ENCODE measurements around the gene ZWILCH. TPM values are rescaled to one million over a fixed set of nuclear protein-coding genes. Genes with fewer than 3 reads are reported as not detected.
"Not testable (repeated sequence)": the region's sequence is repeated elsewhere in the genome, so short reads cannot be mapped to it uniquely, and the experiment has no call there.

ZWILCH gene
- total and polyA plus RNA-seq, 2 experiments from 2014 or later, result 51.0 to 64.1 TPM

GRCh38 chr15:66465294-66465693 lies 39.8 kb upstream of the ZWILCH start:
- H3K4me1 ChIP-seq (ENCODE audit: insufficient read depth), result peaks cover 38% of the 10 kb centered on the region
- not testable (repeated sequence) for H3K79me2 ChIP-seq (replicated peaks; ENCODE audit: insufficient read depth); H3K27me3 Mint-ChIP-seq (ENCODE audit: insufficient read depth, low read depth, poor library complexity); H3K36me3 ChIP-seq (ENCODE audit: insufficient read depth); H2AFZ ChIP-seq; H3K27me3 ChIP-seq (ENCODE audit: insufficient read depth); H3K27ac Mint-ChIP-seq; ATAC-seq; DNase-seq (ENCODE audit: low spot score); H3K4me2 ChIP-seq; H3F3A ChIP-seq (replicated peaks; ENCODE audit: low read depth); H3K4me3 ChIP-seq; H3K27ac ChIP-seq (ENCODE audit: low read depth); H3K9me2 ChIP-seq (ENCODE audit: insufficient read depth); H3K4me3 Mint-ChIP-seq
- peaks cover 43% of the 10 kb centered on the region for H3K4me1 Mint-ChIP-seq
- peaks cover 27% of the 10 kb centered on the region for H3K9me3 Mint-ChIP-seq
- H4K20me1 ChIP-seq (replicated peaks; ENCODE audit: insufficient read depth), result peaks cover 11% of the 10 kb centered on the region
- H3K36me3 Mint-ChIP-seq (ENCODE audit: low read depth), result peaks cover 51% of the 10 kb centered on the region

- not testable (repeated sequence) for H3K27ac Mint-ChIP-seq
Measured at GRCh38 chr15:66467162-66468040, 37.7 kb upstream of the ZWILCH start.

GRCh38 chr15:66470825-66471224 lies 34.3 kb upstream of the ZWILCH start:
- H3K4me2 ChIP-seq, result peak overlapping the region; percentile 54
- 0 out of 2 replicates have a peak overlapping the region, but pooled peaks have one; percentile 15 for H3K4me3 ChIP-seq
- peak; percentile 54 for DNase-seq (ENCODE audit: low spot score)
- peak overlapping the region; percentile 66 for H3K27ac Mint-ChIP-seq
- H3K4me3 Mint-ChIP-seq, result 0 out of 3 replicates have a peak overlapping the region, but pooled peaks have one; percentile 4
- not testable (repeated sequence) for H3K27me3 Mint-ChIP-seq (ENCODE audit: insufficient read depth, low read depth, poor library complexity); ATAC-seq; H2AFZ ChIP-seq; H4K20me1 ChIP-seq (replicated peaks; ENCODE audit: insufficient read depth); H3K36me3 ChIP-seq (ENCODE audit: insufficient read depth); H3K9me2 ChIP-seq (ENCODE audit: insufficient read depth); H3K27me3 ChIP-seq (ENCODE audit: insufficient read depth)
- H3K9me3 Mint-ChIP-seq, result peaks cover 14% of the 10 kb centered on the region; the same call in 2 of the 3 replicates
- peak overlapping the region; percentile 86; the same call in 1 of the 2 replicates for H3K27ac ChIP-seq (ENCODE audit: low read depth)
- H3F3A ChIP-seq (replicated peaks; ENCODE audit: low read depth), result peaks cover 25% of the 10 kb centered on the region
- peaks cover 16% of the 10 kb centered on the region for H3K79me2 ChIP-seq (replicated peaks; ENCODE audit: insufficient read depth)
- H3K4me1 Mint-ChIP-seq, result peaks cover 61% of the 10 kb centered on the region
- peaks cover 25% of the 10 kb centered on the region for H3K36me3 Mint-ChIP-seq (ENCODE audit: low read depth)
- peaks cover 59% of the 10 kb centered on the region for H3K4me1 ChIP-seq (ENCODE audit: insufficient read depth)

More at GRCh38 chr15:66467162-66468040, 37.7 kb upstream of the ZWILCH start:
- H3K79me2 ChIP-seq (replicated peaks; ENCODE audit: insufficient read depth); H3K27me3 ChIP-seq (ENCODE audit: insufficient read depth); H3K4me3 ChIP-seq; H3K9me2 ChIP-seq (ENCODE audit: insufficient read depth); H2AFZ ChIP-seq; DNase-seq (ENCODE audit: low spot score); H3K36me3 ChIP-seq (ENCODE audit: insufficient read depth); ATAC-seq; H3K27ac ChIP-seq (ENCODE audit: low read depth); H3K4me3 Mint-ChIP-seq; H3K4me2 ChIP-seq; H4K20me1 ChIP-seq (replicated peaks; ENCODE audit: insufficient read depth); H3F3A ChIP-seq (replicated peaks; ENCODE audit: low read depth); H3K27me3 Mint-ChIP-seq (ENCODE audit: insufficient read depth, low read depth, poor library complexity): not testable (repeated sequence)
- Mint-ChIP-seq H3K36me3 (ENCODE audit: low read depth) (peaks cover 51% of the 10 kb centered on the region), H3K9me3 (peaks cover 27% of the 10 kb centered on the region), H3K4me1 (peaks cover 46% of the 10 kb centered on the region)
- H3K4me1 ChIP-seq (ENCODE audit: insufficient read depth), result peaks cover 46% of the 10 kb centered on the region

GRCh38 chr15:66472176-66472999 lies 32.7 kb upstream of the ZWILCH start:
- H3K4me1 ChIP-seq (ENCODE audit: insufficient read depth), result peaks cover 67% of the 10 kb centered on the region
- Mint-ChIP-seq H3K27me3 (ENCODE audit: insufficient read depth, low read depth, poor library complexity) (peaks cover 10% of the 10 kb centered on the region), H3K36me3 (ENCODE audit: low read depth) (peaks cover 10% of the 10 kb centered on the region; the same call in 2 of the 3 replicates), H3K27ac (peak overlapping the region; percentile 85), H3K4me3 (no peak overlapping the region; the same call in 2 of the 3 replicates), H3K4me1 (peaks cover 76% of the 10 kb centered on the region), H3K9me3 (no peaks in the 10 kb centered on the region)
- H3K36me3 ChIP-seq (ENCODE audit: insufficient read depth), result no peaks in the 10 kb centered on the region
- no peak overlapping the region for H3K4me3 ChIP-seq
- peak overlapping the region; percentile 96 for H3K27ac ChIP-seq (ENCODE audit: low read depth)
- H2AFZ ChIP-seq, result no peak overlapping the region
- peaks cover 21% of the 10 kb centered on the region for H3K79me2 ChIP-seq (replicated peaks; ENCODE audit: insufficient read depth)
- peaks cover 25% of the 10 kb centered on the region for H3F3A ChIP-seq (replicated peaks; ENCODE audit: low read depth)
- H4K20me1 ChIP-seq (replicated peaks; ENCODE audit: insufficient read depth), result no peaks in the 10 kb centered on the region; the same call in 1 of the 2 replicates
- no peaks in the 10 kb centered on the region for H3K27me3 ChIP-seq (ENCODE audit: insufficient read depth)
- H3K9me2 ChIP-seq (ENCODE audit: insufficient read depth), result no peaks in the 10 kb centered on the region
- DNase-seq (ENCODE audit: low spot score) (no peak), ATAC-seq (no peak; the same call in 2 of the 3 replicates)
- H3K4me2 ChIP-seq, result peak overlapping the region; percentile 71
- TF ChIP-seq POLR2AphosphoS5 (IDR thresholded peaks at IDR 0.05; ENCODE audit: low read depth) (no peak), STAT1 (IDR thresholded peaks at IDR 0.05; ENCODE audit: unreplicated experiment) (no peak), EZH2 (IDR thresholded peaks at IDR 0.05; ENCODE audit: low read depth, unreplicated experiment) (no peak), ZNF114 (CRISPR knock-in tag; IDR thresholded peaks at IDR 0.05) (no peak), ZNF331 (CRISPR knock-in tag; IDR thresholded peaks at IDR 0.05; ENCODE audit: low read depth) (no peak), REST (IDR thresholded peaks at IDR 0.05; ENCODE audit: unreplicated experiment) (no peak), JUNB (IDR thresholded peaks at IDR 0.05; ENCODE audit: unreplicated experiment) (no peak), NANOG (IDR thresholded peaks at IDR 0.05; ENCODE audit: borderline replicate concordance) (no peak)

Measured in GM23338 (cell line).